DOHH2 (cell line): ENCODE measurements around the gene BAD.

Source experiments
- H3F3A ChIP-seq: fragments of 200-600 bp; sonication (generic), shearing (Covaris generic); 2 replicates; pipeline ENCODE4 v1.6.0; 2016; ENCODE audit warnings: antibody characterized with exemption, mild to moderate bottlenecking; ENCODE audit not compliant: control insufficient read depth, insufficient read depth
- H3K27ac ChIP-seq: fragments of 200-600 bp; sonication (generic); 2 replicates; pipeline ENCODE4 v1.5.1; 2014; ENCODE audit warnings: low read depth, mild to moderate bottlenecking, low read length, moderate library complexity
- H3K27me3 ChIP-seq: fragments of 200-600 bp; sonication (generic); 2 replicates; pipeline ENCODE4 v1.6.1; 2014; ENCODE audit warnings: mild to moderate bottlenecking, low read length, mixed read lengths; ENCODE audit not compliant: control insufficient read depth
- H3K36me3 ChIP-seq: fragments of 200-600 bp; sonication (generic); 2 replicates; pipeline ENCODE4 v1.6.1; 2014; ENCODE audit warnings: mild to moderate bottlenecking, low read length, moderate library complexity, mixed read lengths; ENCODE audit not compliant: control insufficient read depth
- H3K4me1 ChIP-seq: fragments of 200-600 bp; sonication (generic); 2 replicates; pipeline ENCODE4 v1.6.1; 2014; ENCODE audit warnings: mild to moderate bottlenecking, low read length, mixed read lengths; ENCODE audit not compliant: control insufficient read depth
- H3K4me2 ChIP-seq: fragments of 200-600 bp; sonication (generic); 2 replicates; pipeline ENCODE4 v1.6.0; 2014; ENCODE audit warnings: mild to moderate bottlenecking, low read length, moderate library complexity
- H3K4me3 ChIP-seq: fragments of 200-600 bp; sonication (generic); 2 replicates; pipeline ENCODE4 v1.5.1; 2014; ENCODE audit warnings: mild to moderate bottlenecking, low read length, mixed read lengths
- H3K79me2 ChIP-seq: fragments of 200-600 bp; sonication (generic); 2 replicates; pipeline ENCODE4 v1.6.1; 2014; ENCODE audit warnings: mild to moderate bottlenecking, low read length, mixed read lengths; ENCODE audit not compliant: control insufficient read depth
- H3K9me2 ChIP-seq: fragments of 200-600 bp; sonication (generic); replicated peaks from 2 replicates; pipeline ENCODE4 v1.6.1; 2014; ENCODE audit warnings: mild to moderate bottlenecking, low read length, mixed read lengths; ENCODE audit not compliant: control insufficient read depth
- H3K9me3 ChIP-seq: fragments of 200-600 bp; sonication (generic); 2 replicates; pipeline ENCODE4 v1.6.1; 2014; ENCODE audit warnings: antibody characterized with exemption, low read length, mixed read lengths; ENCODE audit not compliant: control insufficient read depth, insufficient read depth
- H4K20me1 ChIP-seq: fragments of 200-600 bp; sonication (generic); 2 replicates; pipeline ENCODE4 v1.6.0; 2014; ENCODE audit warnings: low read depth, mild to moderate bottlenecking, antibody characterized with exemption, low read length, moderate library complexity; ENCODE audit not compliant: control insufficient read depth, insufficient read depth
- CTCF ChIP-seq: fragments of 200-600 bp; sonication (generic); IDR thresholded peaks from one replicate; pipeline ENCODE4 v1.5.1; 2014; ENCODE audit warnings: antibody characterized with exemption, mild to moderate bottlenecking, low read depth, low read length; ENCODE audit not compliant: poor library complexity, severe bottlenecking
- EZH2phosphoT487 ChIP-seq: fragments of 200-600 bp; sonication (generic); IDR thresholded peaks from 2 replicates; pipeline ENCODE4 v1.6.1; 2017; ENCODE audit warnings: borderline replicate concordance, mild to moderate bottlenecking, antibody characterized with exemption, low read length, moderate library complexity, mixed read lengths

The BAD gene

GRCh38 chr11:64275841-64276240, 8.6 kb downstream of the BAD start:
- H3K27me3 ChIP-seq: no peaks in the 10 kb centered on the region
- H3K4me1 ChIP-seq: peaks cover 11% of the 10 kb centered on the region
- H3K4me3 ChIP-seq: no peak overlapping the region
- H3K27ac ChIP-seq: no peak overlapping the region
- TF ChIP-seq CTCF (no peak), EZH2phosphoT487 (no peak)
- no peaks in the 10 kb centered on the region for H3K9me2 ChIP-seq
- H3F3A ChIP-seq: peaks cover 8% of the 10 kb centered on the region
- H3K9me3 ChIP-seq: no peaks in the 10 kb centered on the region
- peaks cover 18% of the 10 kb centered on the region for H3K36me3 ChIP-seq
- H3K4me2 ChIP-seq: no peak overlapping the region
- peaks cover 14% of the 10 kb centered on the region for H3K79me2 ChIP-seq
- no peaks in the 10 kb centered on the region for H4K20me1 ChIP-seq

DNA sequence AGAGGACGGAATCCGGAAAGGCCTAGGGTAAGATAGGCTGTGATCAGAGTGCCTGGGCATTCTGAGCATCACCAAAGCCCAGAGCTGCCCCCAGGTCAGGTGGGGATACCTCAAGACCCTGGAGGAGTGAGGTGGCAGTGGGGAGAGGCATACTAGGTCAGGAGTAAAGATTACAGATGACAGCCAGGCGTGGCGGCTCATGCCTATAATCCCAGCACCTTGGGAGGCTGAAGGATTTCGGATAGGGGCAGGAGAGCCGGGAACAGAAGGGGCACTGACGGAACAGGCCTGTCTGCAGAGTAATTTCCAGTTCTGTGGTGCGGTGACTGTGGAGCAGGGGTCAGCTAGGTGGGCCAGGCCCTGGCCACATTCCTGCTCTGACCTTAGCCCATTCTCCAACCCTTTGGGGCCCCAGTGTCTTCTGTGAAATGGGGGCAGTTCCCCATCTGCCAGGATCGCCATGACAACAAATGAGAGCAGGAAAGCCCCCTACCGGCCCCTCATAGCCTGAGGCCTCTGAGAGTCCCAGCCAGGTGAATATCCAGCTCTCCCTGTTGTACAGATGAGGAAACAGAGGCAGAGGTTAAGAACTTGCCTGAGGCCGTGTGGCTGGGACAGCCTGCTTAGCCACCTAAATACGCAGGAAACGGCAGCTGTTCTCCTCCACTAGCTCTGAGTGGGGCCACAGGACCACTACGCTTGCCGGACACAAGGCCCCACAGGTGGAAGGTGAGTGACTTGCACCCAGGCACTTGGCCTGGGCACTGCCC, 9.2 kb downstream of the BAD start:
- Histone ChIP-seq H3K4me3 (no peak overlapping the region), H4K20me1 (no peaks in the 10 kb centered on the region), H3K27ac (no peak overlapping the region), H3K27me3 (no peaks in the 10 kb centered on the region), H3K79me2 (peaks cover 19% of the 10 kb centered on the region), H3K36me3 (peaks cover 23% of the 10 kb centered on the region), H3K4me2 (no peak overlapping the region), H3K9me3 (no peaks in the 10 kb centered on the region), H3F3A (peaks cover 8% of the 10 kb centered on the region), H3K9me2 (no peaks in the 10 kb centered on the region), H3K4me1 (peaks cover 11% of the 10 kb centered on the region)
- TF ChIP-seq EZH2phosphoT487: no peak
- TF ChIP-seq CTCF: no peak

GRCh38 chr11:64269540-64270220, 14.8 kb downstream of the BAD start:
- Histone ChIP-seq H3K79me2 (peaks cover 30% of the 10 kb centered on the region), H3K4me1 (peaks cover 26% of the 10 kb centered on the region), H3K4me3 (peak overlapping the region; percentile 90), H3F3A (peaks cover 12% of the 10 kb centered on the region), H3K4me2 (peak overlapping the region; percentile 100), H3K9me3 (no peaks in the 10 kb centered on the region), H3K36me3 (peaks cover 29% of the 10 kb centered on the region), H3K27me3 (no peaks in the 10 kb centered on the region), H3K27ac (peak overlapping the region; percentile 90), H3K9me2 (no peaks in the 10 kb centered on the region), H4K20me1 (no peaks in the 10 kb centered on the region)
- TF ChIP-seq EZH2phosphoT487 (no peak), CTCF (peak; percentile 19)
